NOMO-1 (cell line): ENCODE measurements around the gene NR2E3.

Experiments used
- DNase-seq, 2 experiments: peaks; one replicate each; lab custom pipeline; 2025; ENCODE audit not compliant: unreplicated experiment in 2 of 2; lab: John Stamatoyannopoulos, UW

The NR2E3 gene

GRCh38 chr15:71810256-71811035, at the start of gene NR2E3:
NR2E3 (plus strand) TSS chr15:71810554; CDS start chr15:71810744, 190 bp downstream.
- DNase-seq, result no peak

GRCh38 chr15:71760852-71761251, 49.5 kb upstream of the NR2E3 start:
- DNase-seq, result no peak

GRCh38 chr15:71761649-71762048, 48.7 kb upstream of the NR2E3 start:
- no peak for DNase-seq

GRCh38 chr15:71768184-71768583, 42.2 kb upstream of the NR2E3 start:
- DNase-seq, result no peak

- DNase-seq, result no peak
Measured at GRCh38 chr15:71773206-71773859, 37.0 kb upstream of the NR2E3 start.

GRCh38 chr15:71775856-71776255, 34.5 kb upstream of the NR2E3 start:
- DNase-seq, result no peak

- no peak for DNase-seq
Measured at GRCh38 chr15:71776304-71776703, 34.0 kb upstream of the NR2E3 start.

- DNase-seq, result no peak
Measured at GRCh38 chr15:71777216-71777943, 33.0 kb upstream of the NR2E3 start.

GRCh38 chr15:71779073-71779797, 31.1 kb upstream of the NR2E3 start:
- DNase-seq, result no peak

- peak; percentile 39 to 54 for DNase-seq
Measured at GRCh38 chr15:71780115-71780976, 30.0 kb upstream of the NR2E3 start.

GRCh38 chr15:71781179-71781964, 29.0 kb upstream of the NR2E3 start:
- no peak for DNase-seq

- DNase-seq, result no peak
Measured at GRCh38 chr15:71781965-71782265, 28.4 kb upstream of the NR2E3 start.

GRCh38 chr15:71782422-71783165, 27.8 kb upstream of the NR2E3 start:
- DNase-seq, result no peak

- DNase-seq, result no peak
Measured at GRCh38 chr15:71784719-71785118, 25.6 kb upstream of the NR2E3 start.

- DNase-seq, result no peak
Measured at GRCh38 chr15:71785996-71786395, 24.4 kb upstream of the NR2E3 start.

- DNase-seq, result no peak
Measured at GRCh38 chr15:71786673-71787072, 23.7 kb upstream of the NR2E3 start.

- no peak for DNase-seq
Measured at GRCh38 chr15:71788646-71789579, 21.4 kb upstream of the NR2E3 start.

- no peak for DNase-seq
Measured at GRCh38 chr15:71789616-71790015, 20.7 kb upstream of the NR2E3 start.
